SK-N-MC (cell line): ENCODE measurements around the gene AFF1.

Experiments
- EZH2 ChIP-seq: fragments of 200-600 bp; sonication (generic); IDR thresholded peaks from one replicate; pipeline ENCODE4 v1.6.1; 2017; ENCODE audit warnings: antibody characterized with exemption
- FOXP2 ChIP-seq: optimal IDR thresholded peaks from 2 replicates; pipeline ENCODE3; 2011; ENCODE audit warnings: mild to moderate bottlenecking, moderate library complexity; ENCODE audit not compliant: insufficient read depth; ENCODE audit errors: extremely low read length, control extremely low read depth
- POLR2AphosphoS5 ChIP-seq: IDR thresholded peaks from 2 replicates; pipeline ENCODE4 v1.6.1; 2012; ENCODE audit warnings: mild to moderate bottlenecking, low read depth, low read length, borderline replicate concordance

GRCh38 chr4:86980230-86980629 is 45.4 kb downstream of the AFF1 start:
- TF ChIP-seq POLR2AphosphoS5 = no peak
- no peak for TF ChIP-seq EZH2
- no peak for TF ChIP-seq FOXP2
